ENCODE results near the gene ULK4.

Gene ULK4

GRCh38 chr3:41222501-41222900, 739.4 kb downstream of the ULK4 start:
- Histone ChIP-seq H3K27ac (peak overlapping the region; percentile 47), H3K27me3 (no peaks in the 10 kb centered on the region), H3K36me3 (peaks cover 37% of the 10 kb centered on the region), H3K9me3 (peaks cover 3% of the 10 kb centered on the region), H3K4me3 (ENCODE audit: low read depth in 1 of 2, low read length in 1 of 2) (no peak overlapping the region), H3K4me1 (ENCODE audit: control insufficient read depth in 1 of 2, insufficient read depth in 1 of 2, low read depth in 1 of 2, low read length in 1 of 2) (peaks cover 45 to 58% of the 10 kb centered on the region in 2 experiments)
- TF ChIP-seq, protein P1, sequence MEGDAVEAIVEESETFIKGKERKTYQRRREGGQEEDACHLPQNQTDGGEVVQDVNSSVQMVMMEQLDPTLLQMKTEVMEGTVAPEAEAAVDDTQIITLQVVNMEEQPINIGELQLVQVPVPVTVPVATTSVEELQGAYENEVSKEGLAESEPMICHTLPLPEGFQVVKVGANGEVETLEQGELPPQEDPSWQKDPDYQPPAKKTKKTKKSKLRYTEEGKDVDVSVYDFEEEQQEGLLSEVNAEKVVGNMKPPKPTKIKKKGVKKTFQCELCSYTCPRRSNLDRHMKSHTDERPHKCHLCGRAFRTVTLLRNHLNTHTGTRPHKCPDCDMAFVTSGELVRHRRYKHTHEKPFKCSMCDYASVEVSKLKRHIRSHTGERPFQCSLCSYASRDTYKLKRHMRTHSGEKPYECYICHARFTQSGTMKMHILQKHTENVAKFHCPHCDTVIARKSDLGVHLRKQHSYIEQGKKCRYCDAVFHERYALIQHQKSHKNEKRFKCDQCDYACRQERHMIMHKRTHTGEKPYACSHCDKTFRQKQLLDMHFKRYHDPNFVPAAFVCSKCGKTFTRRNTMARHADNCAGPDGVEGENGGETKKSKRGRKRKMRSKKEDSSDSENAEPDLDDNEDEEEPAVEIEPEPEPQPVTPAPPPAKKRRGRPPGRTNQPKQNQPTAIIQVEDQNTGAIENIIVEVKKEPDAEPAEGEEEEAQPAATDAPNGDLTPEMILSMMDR (IDR thresholded peaks at IDR 0.05) = no peak

DNA sequence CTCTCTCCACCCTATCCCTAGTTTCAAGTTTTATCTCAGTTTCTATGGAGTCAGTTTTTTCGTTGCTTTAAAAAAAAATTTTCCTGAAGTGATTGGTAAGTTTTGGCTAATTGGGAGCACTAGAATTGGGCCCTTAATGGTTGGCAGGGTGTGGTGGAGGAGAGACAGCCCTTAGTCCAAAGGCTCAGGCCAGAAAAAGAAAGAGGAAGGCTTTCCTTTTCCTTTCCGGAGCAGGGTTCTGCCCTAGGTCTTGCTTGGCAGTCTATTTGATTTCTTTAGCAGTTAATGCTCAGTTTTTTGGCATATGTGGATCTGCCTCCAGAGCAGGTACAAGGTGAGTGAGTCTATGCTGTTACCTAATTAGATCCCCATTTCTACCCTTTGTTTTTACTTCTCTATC, 739.9 kb downstream of the ULK4 start:
- Histone ChIP-seq H3K4me1 (ENCODE audit: control insufficient read depth in 1 of 2, insufficient read depth in 1 of 2, low read depth in 1 of 2, low read length in 1 of 2) (peaks cover 46 to 63% of the 10 kb centered on the region in 2 experiments), H3K27ac (peak overlapping the region; percentile 47)
- TF ChIP-seq, protein P1 (IDR thresholded peaks at IDR 0.05) = no peak

DNA sequence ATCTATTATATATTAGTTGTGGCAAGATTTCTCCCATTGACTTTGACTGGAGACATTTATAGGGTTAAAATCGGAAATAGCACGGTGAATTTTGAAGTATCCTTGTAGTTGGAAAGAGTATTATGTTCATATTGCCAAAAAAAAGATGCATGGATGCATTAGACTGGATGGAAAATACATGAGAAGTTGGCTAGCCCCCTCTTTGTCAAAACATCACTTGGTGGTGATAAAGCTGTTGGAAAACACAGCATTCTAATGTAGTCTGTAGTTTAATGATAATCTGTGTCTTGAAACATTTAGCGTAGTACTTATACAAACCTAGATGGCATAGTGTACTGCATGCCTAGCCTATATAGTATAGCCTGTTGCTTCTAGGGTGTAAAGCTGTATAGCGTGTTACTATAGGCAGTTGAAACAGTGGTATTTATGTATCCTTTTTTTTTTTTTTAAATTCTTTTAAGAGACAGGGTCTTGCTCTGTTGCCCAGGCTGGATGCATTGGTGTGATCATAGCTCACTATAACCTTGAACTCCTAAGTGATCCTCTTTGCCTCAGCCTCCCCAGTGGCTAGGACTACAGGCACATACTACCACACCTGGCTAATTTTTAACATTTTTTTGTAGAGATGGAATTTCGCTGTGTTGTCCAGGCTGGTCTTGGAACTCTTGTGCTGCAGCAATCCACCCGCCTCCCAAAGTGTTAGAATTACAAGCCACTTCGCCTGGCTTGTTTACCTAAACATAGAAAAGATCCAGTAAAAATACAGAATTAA, 740.8 kb downstream of the ULK4 start:
- Histone ChIP-seq H3K9me3 (peaks cover 3% of the 10 kb centered on the region), H3K27me3 (no peaks in the 10 kb centered on the region), H3K36me3 (peaks cover 23% of the 10 kb centered on the region), H3K4me1 (ENCODE audit: control insufficient read depth in 1 of 2, insufficient read depth in 1 of 2, low read depth in 1 of 2, low read length in 1 of 2) (peaks cover 55 to 72% of the 10 kb centered on the region in 2 experiments), H3K27ac (peak overlapping the region; percentile 63), H3K4me3 (ENCODE audit: low read depth in 1 of 2, low read length in 1 of 2) (no peak overlapping the region)
- TF ChIP-seq, protein P1 (IDR thresholded peaks at IDR 0.05) = no peak

More for the DNA sequence above, 739.9 kb downstream of the ULK4 start:
- Histone ChIP-seq H3K4me3 (ENCODE audit: low read depth in 1 of 2, low read length in 1 of 2) (no peak overlapping the region), H3K9me3 (peaks cover 3% of the 10 kb centered on the region), H3K27me3 (no peaks in the 10 kb centered on the region), H3K36me3 (peaks cover 33% of the 10 kb centered on the region)

DNA sequence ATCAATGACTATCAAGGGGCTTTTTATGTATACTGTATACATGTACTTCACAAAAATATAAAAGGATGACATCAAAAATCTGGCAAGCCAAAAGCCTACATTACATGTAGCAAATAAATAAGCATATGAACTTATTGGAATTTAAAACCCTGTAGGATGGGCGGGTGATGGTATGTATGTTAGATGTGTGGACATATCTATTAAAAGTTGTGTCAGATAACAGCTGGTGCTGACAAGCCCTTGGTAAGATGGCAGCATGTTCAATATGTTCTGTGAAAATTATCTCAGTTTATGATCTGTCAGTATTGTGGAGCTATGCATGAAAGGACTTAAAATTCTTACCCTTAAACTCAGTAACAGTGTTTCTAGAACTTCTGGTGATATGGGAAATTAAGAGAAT, 742.5 kb downstream of the ULK4 start:
- Histone ChIP-seq H3K27me3 (no peaks in the 10 kb centered on the region), H3K27ac (peak overlapping the region; percentile 63), H3K4me3 (ENCODE audit: low read depth in 1 of 2, low read length in 1 of 2) (no peak overlapping the region), H3K4me1 (ENCODE audit: control insufficient read depth in 1 of 2, insufficient read depth in 1 of 2, low read depth in 1 of 2, low read length in 1 of 2) (peaks cover 65 to 84% of the 10 kb centered on the region in 2 experiments), H3K9me3 (no peaks in the 10 kb centered on the region), H3K36me3 (peaks cover 7% of the 10 kb centered on the region)
- TF ChIP-seq, protein P1 (IDR thresholded peaks at IDR 0.05) = no peak

GRCh38 chr3:41216993-41217392, 744.9 kb downstream of the ULK4 start:
- Histone ChIP-seq H3K27me3 (no peaks in the 10 kb centered on the region), H3K4me3 (ENCODE audit: low read depth in 1 of 2, low read length in 1 of 2) (no peak overlapping the region), H3K27ac (peak overlapping the region; percentile 60), H3K4me1 (ENCODE audit: control insufficient read depth in 1 of 2, insufficient read depth in 1 of 2, low read depth in 1 of 2, low read length in 1 of 2) (peaks cover 52 to 68% of the 10 kb centered on the region in 2 experiments), H3K9me3 (no peaks in the 10 kb centered on the region), H3K36me3 (no peaks in the 10 kb centered on the region)
- TF ChIP-seq, protein P1 (IDR thresholded peaks at IDR 0.05) = no peak

Measured in neutrophil (primary cell).